DOHH2 (cell line): ENCODE measurements around the gene SULT2B1.
"Not testable (repeated sequence)": the region's sequence is repeated elsewhere in the genome, so short reads cannot be mapped to it uniquely, and the experiment has no call there.

Experiments
- H3F3A ChIP-seq: fragments of 200-600 bp; sonication (generic), shearing (Covaris generic); 2 replicates; pipeline ENCODE4 v1.6.0; 2016; ENCODE audit warnings: antibody characterized with exemption, mild to moderate bottlenecking; ENCODE audit not compliant: control insufficient read depth, insufficient read depth
- H3K27ac ChIP-seq: fragments of 200-600 bp; sonication (generic); 2 replicates; pipeline ENCODE4 v1.5.1; 2014; ENCODE audit warnings: low read depth, mild to moderate bottlenecking, low read length, moderate library complexity
- H3K27me3 ChIP-seq: fragments of 200-600 bp; sonication (generic); 2 replicates; pipeline ENCODE4 v1.6.1; 2014; ENCODE audit warnings: mild to moderate bottlenecking, low read length, mixed read lengths; ENCODE audit not compliant: control insufficient read depth
- H3K36me3 ChIP-seq: fragments of 200-600 bp; sonication (generic); 2 replicates; pipeline ENCODE4 v1.6.1; 2014; ENCODE audit warnings: mild to moderate bottlenecking, low read length, moderate library complexity, mixed read lengths; ENCODE audit not compliant: control insufficient read depth
- H3K4me1 ChIP-seq: fragments of 200-600 bp; sonication (generic); 2 replicates; pipeline ENCODE4 v1.6.1; 2014; ENCODE audit warnings: mild to moderate bottlenecking, low read length, mixed read lengths; ENCODE audit not compliant: control insufficient read depth
- H3K4me2 ChIP-seq: fragments of 200-600 bp; sonication (generic); 2 replicates; pipeline ENCODE4 v1.6.0; 2014; ENCODE audit warnings: mild to moderate bottlenecking, low read length, moderate library complexity
- H3K4me3 ChIP-seq: fragments of 200-600 bp; sonication (generic); 2 replicates; pipeline ENCODE4 v1.5.1; 2014; ENCODE audit warnings: mild to moderate bottlenecking, low read length, mixed read lengths
- H3K79me2 ChIP-seq: fragments of 200-600 bp; sonication (generic); 2 replicates; pipeline ENCODE4 v1.6.1; 2014; ENCODE audit warnings: mild to moderate bottlenecking, low read length, mixed read lengths; ENCODE audit not compliant: control insufficient read depth
- H3K9me2 ChIP-seq: fragments of 200-600 bp; sonication (generic); replicated peaks from 2 replicates; pipeline ENCODE4 v1.6.1; 2014; ENCODE audit warnings: mild to moderate bottlenecking, low read length, mixed read lengths; ENCODE audit not compliant: control insufficient read depth
- H3K9me3 ChIP-seq: fragments of 200-600 bp; sonication (generic); 2 replicates; pipeline ENCODE4 v1.6.1; 2014; ENCODE audit warnings: antibody characterized with exemption, low read length, mixed read lengths; ENCODE audit not compliant: control insufficient read depth, insufficient read depth
- H4K20me1 ChIP-seq: fragments of 200-600 bp; sonication (generic); 2 replicates; pipeline ENCODE4 v1.6.0; 2014; ENCODE audit warnings: low read depth, mild to moderate bottlenecking, antibody characterized with exemption, low read length, moderate library complexity; ENCODE audit not compliant: control insufficient read depth, insufficient read depth
- CTCF ChIP-seq: fragments of 200-600 bp; sonication (generic); IDR thresholded peaks from one replicate; pipeline ENCODE4 v1.5.1; 2014; ENCODE audit warnings: antibody characterized with exemption, mild to moderate bottlenecking, low read depth, low read length; ENCODE audit not compliant: poor library complexity, severe bottlenecking
- EZH2phosphoT487 ChIP-seq: fragments of 200-600 bp; sonication (generic); IDR thresholded peaks from 2 replicates; pipeline ENCODE4 v1.6.1; 2017; ENCODE audit warnings: borderline replicate concordance, mild to moderate bottlenecking, antibody characterized with exemption, low read length, moderate library complexity, mixed read lengths

SULT2B1 gene

GRCh38 chr19:48631225-48631624, 79.3 kb downstream of the SULT2B1 start:
- Histone ChIP-seq H3K27me3 (no peaks in the 10 kb centered on the region), H4K20me1 (no peaks in the 10 kb centered on the region), H3F3A (peaks cover 8% of the 10 kb centered on the region; the same call in 1 of the 2 replicates), H3K9me3 (no peaks in the 10 kb centered on the region), H3K27ac (no peak overlapping the region), H3K4me3 (no peak overlapping the region), H3K36me3 (peaks cover 35% of the 10 kb centered on the region), H3K4me2 (no peak overlapping the region), H3K4me1 (peaks cover 33% of the 10 kb centered on the region), H3K79me2 (peaks cover 24% of the 10 kb centered on the region), H3K9me2 (no peaks in the 10 kb centered on the region)
- no peak for TF ChIP-seq EZH2phosphoT487
- TF ChIP-seq CTCF = no peak

GRCh38 chr19:48632286-48632685, 80.3 kb downstream of the SULT2B1 start:
- peaks cover 35% of the 10 kb centered on the region for H3K36me3 ChIP-seq
- H3K4me1 ChIP-seq = peaks cover 43% of the 10 kb centered on the region
- H3K4me2 ChIP-seq = peak overlapping the region; percentile 93

GRCh38 chr19:48632692-48633147, 80.7 kb downstream of the SULT2B1 start:
- H4K20me1 ChIP-seq = no peaks in the 10 kb centered on the region
- peak overlapping the region; percentile 87; the same call in 1 of the 2 replicates for H3K4me3 ChIP-seq
- no peaks in the 10 kb centered on the region for H3K27me3 ChIP-seq
- H3K9me2 ChIP-seq = no peaks in the 10 kb centered on the region
- peaks cover 43% of the 10 kb centered on the region for H3K4me1 ChIP-seq
- peaks cover 35% of the 10 kb centered on the region for H3K36me3 ChIP-seq
- peaks cover 27% of the 10 kb centered on the region for H3K79me2 ChIP-seq
- H3K4me2 ChIP-seq = peak overlapping the region; percentile 93
- TF ChIP-seq CTCF (no peak), EZH2phosphoT487 (no peak)
- no peak overlapping the region for H3K27ac ChIP-seq
- no peaks in the 10 kb centered on the region for H3K9me3 ChIP-seq
- H3F3A ChIP-seq = peaks cover 15% of the 10 kb centered on the region

More at GRCh38 chr19:48632286-48632685, 80.3 kb downstream of the SULT2B1 start:
- H3K27ac ChIP-seq, H3K27me3 ChIP-seq, H3K4me3 ChIP-seq, H4K20me1 ChIP-seq, H3K9me2 ChIP-seq, H3K9me3 ChIP-seq: not testable (repeated sequence)
- peaks cover 27% of the 10 kb centered on the region for H3K79me2 ChIP-seq
- peaks cover 15% of the 10 kb centered on the region for H3F3A ChIP-seq

GRCh38 chr19:48633148-48634035, 81.4 kb downstream of the SULT2B1 start:
- H3K4me3 ChIP-seq = peak overlapping the region; percentile 87
- peak overlapping the region; percentile 93 for H3K4me2 ChIP-seq
- TF ChIP-seq CTCF (no peak), EZH2phosphoT487 (no peak)
- H3K9me3 ChIP-seq = no peaks in the 10 kb centered on the region
- peaks cover 19% of the 10 kb centered on the region for H3F3A ChIP-seq
- H3K27ac ChIP-seq = peak overlapping the region; percentile 64
- peaks cover 35% of the 10 kb centered on the region for H3K36me3 ChIP-seq
- H3K79me2 ChIP-seq = peaks cover 27% of the 10 kb centered on the region
- no peaks in the 10 kb centered on the region for H3K27me3 ChIP-seq
- peaks cover 48% of the 10 kb centered on the region for H3K4me1 ChIP-seq
- H4K20me1 ChIP-seq = no peaks in the 10 kb centered on the region
- H3K9me2 ChIP-seq = no peaks in the 10 kb centered on the region
